Measurements from ENCODE around the gene CHCHD3.
"Not testable (repeated sequence)": the region's sequence is repeated elsewhere in the genome, so short reads cannot be mapped to it uniquely, and the experiment has no call there.

Gene CHCHD3

DNA sequence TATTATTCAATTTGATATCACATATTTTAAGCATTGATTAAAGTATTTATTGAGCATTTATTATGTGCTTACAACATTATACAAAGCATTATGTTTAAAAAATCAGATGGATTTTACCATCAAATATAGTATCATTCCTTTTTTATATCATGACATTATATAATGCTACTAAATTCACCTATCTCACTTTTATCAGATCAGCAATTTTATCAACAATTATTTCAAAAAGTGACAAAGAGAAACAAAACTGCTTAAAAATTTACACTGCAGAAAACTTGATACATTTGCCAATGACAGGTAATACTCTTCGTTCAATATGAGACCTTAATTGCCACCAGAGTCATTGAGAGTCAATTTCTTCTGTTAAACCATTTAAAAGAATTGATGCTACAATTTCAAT, 82.0 kb downstream of the CHCHD3 start:
- DNase-seq = no peak

DNA sequence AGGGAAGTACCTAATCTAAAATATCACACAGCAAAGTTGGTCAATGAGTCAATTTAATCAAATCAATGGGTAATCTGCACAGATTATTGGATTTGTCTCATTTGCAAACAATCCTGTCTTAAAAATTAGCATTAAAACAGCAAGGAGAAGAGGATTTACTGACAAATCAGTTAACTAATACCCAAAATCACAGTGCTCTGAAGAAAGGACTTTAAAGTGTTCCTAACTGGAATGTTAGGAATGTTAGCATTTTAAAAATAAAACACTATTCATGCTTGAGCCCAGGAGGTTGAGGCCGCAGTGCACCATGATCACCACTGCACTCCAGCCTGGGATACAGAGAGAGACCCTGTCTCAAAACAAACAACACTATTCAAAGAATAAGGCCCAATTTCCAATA, 83.1 kb downstream of the CHCHD3 start:
- no peak for DNase-seq

DNA sequence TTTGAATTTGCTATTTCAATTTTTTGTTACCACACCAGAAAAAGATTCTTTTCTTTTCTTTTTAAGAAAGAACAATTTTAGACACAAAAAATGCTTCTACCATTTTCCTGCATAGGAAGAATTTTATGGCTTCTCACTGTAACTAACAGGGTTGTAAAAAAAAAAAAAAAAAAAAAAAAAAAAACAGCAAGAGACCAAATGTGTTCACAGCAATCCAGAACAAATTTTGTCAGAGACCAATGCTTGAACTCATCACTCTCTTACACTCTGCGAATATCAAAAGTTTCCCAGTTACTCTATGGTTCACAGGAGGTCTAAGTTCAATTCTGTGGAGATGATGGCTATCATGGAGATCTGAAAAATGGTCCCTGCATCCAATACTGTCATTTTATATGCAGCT, 84.4 kb downstream of the CHCHD3 start:
- no peak for DNase-seq

DNA sequence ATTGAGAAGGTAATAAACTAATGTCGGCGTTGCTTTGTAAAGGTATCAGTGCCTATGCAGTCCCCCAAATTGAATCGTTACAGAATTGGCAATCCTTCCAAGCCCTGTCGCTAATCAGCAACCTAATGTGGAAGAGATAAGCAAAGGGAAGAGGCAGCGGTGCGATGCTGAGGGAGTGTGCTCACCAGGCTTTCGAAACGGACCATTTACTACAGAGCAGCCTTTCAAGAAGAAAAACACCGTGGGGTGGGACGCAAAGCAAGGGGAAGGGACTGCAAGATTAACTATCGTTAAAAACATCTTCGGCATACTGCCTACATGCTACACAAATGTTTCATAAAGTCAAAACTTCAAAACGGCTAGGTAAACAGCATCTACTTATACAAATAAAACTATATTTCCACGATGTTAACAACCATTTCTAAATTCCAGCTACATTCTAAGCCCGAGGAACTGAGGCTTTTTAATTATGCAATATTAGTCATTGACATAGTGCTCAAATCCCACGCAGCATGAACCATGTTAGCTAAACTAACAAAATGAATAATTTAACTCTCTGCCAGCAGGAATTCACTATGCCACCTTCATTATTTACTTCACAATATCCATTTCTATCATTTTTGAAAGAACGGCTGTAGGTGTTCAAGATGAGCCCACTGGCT, 85.2 kb downstream of the CHCHD3 start:
- DNase-seq = no peak

- no peak for DNase-seq
Measured at GRCh38 chr7:132993377-132994013, 88.4 kb downstream of the CHCHD3 start.

GRCh38 chr7:132991615-132992587, 90.0 kb downstream of the CHCHD3 start:
- no peak for DNase-seq

DNA sequence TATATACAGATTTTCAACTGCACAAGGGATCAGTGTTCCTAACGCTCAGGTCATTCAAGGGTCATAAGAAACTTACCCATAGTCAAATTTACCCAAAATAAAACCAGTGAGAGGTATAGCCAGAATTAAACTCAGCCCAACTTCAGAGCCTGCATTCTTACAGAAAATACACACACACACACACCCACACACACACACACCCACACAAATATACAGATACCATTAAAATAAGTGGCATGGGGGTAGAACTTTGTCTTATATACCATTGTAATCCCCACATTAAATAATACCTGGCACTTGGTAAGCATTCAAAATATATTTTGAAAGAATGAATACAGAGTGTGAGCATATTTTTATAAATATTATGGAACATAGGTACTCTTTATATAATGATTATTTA, 93.8 kb downstream of the CHCHD3 start:
- no peak for DNase-seq

DNA sequence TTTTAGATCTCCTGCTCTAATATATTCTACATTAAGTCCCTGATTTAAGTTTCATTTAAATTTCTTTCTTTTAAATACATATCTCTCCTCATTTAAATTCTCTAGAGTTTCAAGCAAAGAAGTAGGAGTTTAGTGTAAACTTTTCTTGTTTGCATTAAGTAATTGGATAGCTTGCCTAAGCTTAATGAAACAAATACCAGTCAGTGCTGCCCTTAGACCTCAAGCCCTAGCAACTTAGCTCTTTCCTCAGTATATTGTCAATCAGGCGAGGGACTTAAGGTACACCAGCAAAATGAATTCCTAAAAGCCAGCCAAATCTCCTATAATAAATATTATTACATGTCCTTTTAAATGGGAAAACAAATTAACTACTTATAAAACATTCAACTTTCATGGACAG, 101.5 kb downstream of the CHCHD3 start:
- no peak for DNase-seq

DNA sequence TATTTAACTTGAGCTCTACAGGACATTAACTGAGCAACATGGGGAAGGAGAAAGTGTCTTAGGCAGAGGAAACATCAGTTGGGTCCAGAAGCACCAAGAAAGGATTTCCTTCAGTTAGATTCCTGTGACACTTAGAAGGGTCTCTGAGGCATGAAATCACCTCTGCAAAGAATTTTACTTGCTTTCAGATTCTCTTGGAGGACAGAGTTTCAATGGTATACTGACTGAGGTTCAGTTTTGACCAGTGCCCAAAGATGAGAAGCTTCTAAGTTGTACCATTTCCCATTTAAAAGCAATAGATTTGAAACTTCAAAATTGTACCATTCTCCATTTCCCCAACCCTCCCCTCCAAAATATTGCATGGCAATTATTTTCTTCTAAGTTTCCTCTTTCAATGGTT, 102.4 kb downstream of the CHCHD3 start:
- no peak for DNase-seq

GRCh38 chr7:132977234-132977633, 104.7 kb downstream of the CHCHD3 start:
- no peak for DNase-seq

DNA sequence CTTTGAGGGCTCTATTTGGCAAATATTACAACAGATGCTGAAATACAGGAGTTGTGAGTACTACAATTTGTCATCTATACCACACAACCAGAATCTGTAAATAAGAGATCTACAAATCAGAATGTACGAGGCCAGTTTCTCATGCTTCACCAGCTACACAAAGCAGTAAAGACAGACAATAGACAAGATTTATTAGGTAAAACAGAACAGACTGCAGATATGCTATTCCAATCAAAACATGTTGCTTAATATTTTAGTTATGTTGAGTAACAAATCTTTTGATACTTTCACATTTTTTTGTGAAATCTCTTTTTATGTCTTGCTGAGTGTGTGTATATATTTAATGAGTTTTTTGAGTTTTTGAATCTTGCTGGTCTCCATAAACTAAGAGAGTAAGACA, 109.1 kb downstream of the CHCHD3 start:
- no peak for DNase-seq

DNA sequence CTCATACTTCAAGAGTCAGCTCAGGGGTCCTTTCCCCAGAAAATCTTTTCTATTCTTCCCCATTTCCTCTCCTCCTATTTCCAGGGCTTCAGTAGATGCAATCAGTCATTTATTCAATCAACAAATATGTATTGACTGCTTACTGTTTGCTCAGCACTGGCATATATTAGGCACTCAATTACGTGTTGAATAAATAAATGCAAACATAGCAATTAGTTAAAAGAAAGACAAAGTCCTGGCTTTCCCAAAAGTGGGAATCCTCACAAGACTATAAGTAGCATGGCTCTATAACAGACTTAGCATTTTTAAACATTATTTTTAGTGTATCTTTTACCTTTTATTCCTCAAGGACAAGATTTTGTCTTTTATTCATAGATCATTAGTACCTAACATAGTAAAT, 111.6 kb downstream of the CHCHD3 start:
- no peak for DNase-seq

DNA sequence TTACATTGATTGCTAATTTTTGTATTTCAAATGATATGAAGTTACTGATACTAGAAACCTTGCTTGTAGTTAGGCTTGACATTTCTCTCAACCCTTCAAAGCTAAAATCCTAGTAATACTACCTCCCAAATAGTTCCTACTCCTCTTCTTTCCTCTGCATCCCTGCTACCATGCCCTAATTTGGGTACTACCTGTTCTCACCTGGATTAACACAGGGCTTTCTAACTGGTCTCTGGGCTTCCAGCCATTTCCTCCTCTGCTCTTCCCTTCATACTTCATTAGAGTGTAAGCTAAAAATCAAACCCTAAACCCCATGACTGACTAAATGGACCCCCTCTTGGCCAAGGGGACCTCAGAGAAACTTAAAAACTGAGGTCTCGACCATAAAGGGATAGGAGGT, 112.4 kb downstream of the CHCHD3 start:
- DNase-seq = no peak

DNA sequence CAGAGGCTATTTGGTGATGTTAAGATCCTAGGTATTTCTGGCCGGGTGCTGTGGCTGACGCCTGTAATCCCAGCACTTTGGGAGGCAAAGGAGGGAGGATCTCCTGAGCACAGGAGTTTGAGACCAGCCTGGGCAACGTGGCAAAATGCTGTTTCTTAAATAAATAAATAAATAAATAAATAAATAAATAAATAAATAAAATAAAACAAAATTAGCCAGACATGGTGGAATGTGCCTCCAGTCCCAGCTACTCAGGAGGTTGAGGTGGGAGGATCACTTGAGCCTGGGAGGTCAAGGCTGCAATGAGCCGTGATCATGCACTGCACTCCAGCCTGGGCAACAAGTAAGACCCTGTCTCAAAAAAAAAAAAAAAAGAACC, 114.4 kb downstream of the CHCHD3 start:
- not testable (repeated sequence) for DNase-seq

GRCh38 chr7:132966754-132967469, 115.0 kb downstream of the CHCHD3 start:
- DNase-seq = no peak

GRCh38 chr7:132965951-132966350, 115.9 kb downstream of the CHCHD3 start:
- no peak for DNase-seq

- DNase-seq = no peak
Measured at GRCh38 chr7:132964876-132965275, 117.0 kb downstream of the CHCHD3 start.

- no peak for DNase-seq
Measured at GRCh38 chr7:132959891-132960290, 122.0 kb downstream of the CHCHD3 start.

- no peak for DNase-seq
Measured at GRCh38 chr7:132956556-132956955, 125.3 kb downstream of the CHCHD3 start.

DNA sequence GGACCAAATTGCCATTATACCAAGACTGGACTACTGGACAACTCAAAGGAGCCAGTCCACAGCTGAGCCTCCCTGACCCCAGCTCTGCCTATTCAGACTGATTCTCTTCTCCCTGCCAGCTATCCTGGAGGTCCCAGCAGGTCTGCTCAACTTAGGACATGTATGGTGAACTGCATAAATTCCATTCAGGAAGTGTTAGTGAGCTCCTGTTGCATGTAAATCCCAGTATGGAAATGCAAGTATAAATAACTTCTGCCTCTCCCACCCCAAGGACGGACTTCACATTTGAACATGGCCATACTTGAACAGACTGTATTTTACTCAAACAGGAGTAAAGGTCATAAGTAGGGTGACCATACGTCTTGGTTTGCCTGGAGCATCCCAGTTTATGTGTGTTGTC, 128.4 kb downstream of the CHCHD3 start:
- DNase-seq = no peak

DNA sequence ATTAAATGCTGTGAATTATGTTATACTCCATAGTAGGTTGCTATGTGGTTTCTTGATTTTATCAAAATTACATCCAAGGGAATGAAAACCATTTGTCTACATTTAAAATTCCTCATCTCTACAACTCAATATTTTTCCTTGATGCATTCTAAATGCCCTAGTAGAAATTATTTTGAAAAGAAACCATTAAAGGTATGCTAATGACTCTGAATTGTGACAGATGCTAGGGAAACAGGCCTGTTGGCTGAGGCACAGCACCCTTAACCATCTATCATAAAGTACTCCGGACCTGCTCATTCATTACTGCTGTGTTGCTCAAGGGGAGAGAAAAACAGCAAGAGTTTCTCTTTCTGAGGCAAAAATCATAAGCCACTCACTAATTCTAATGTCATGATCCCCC, 131.2 kb downstream of the CHCHD3 start:
- no peak for DNase-seq

GRCh38 chr7:132947011-132947410, 134.9 kb downstream of the CHCHD3 start:
- no peak for DNase-seq

DNA sequence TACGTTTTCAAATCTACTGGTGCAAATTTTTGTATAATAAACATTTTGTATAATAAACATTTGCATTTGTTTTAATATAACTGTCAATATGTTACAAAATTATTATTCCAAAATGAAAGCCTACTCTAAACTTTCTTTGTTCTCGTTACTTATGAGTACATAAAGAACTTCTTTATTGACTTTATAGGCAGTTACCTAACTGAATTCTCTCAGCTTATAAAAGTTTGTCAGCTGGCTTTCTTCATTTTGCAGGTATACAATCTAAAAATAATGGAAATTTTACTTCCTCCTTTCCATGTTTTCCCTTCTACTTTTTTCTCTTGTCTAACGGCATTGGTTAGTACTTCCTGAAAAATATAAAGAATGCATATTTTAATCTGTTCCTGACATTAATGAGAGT, 137.1 kb downstream of the CHCHD3 start:
- no peak for DNase-seq

All from CD4-positive, alpha-beta T cell treated with Interferon alpha-2 for 1 hour (primary cell).